GM21786 (cell line): ENCODE results near the gene SETBP1.
"Not testable (repeated sequence)": the region's sequence is repeated elsewhere in the genome, so short reads cannot be mapped to it uniquely, and the experiment has no call there.

Source experiments
- ATAC-seq: cut with Tn5 transposase; IDR thresholded peaks from one replicate; pipeline ENCODE4 v1.9.1; 2021; ENCODE audit not compliant: unreplicated experiment

SETBP1 gene

GRCh38 chr18:44786688-44787087 is 106.0 kb downstream of the SETBP1 start:
- peak; percentile 82 for ATAC-seq

GRCh38 chr18:44788334-44788733 is 107.6 kb downstream of the SETBP1 start:
- no peak for ATAC-seq

GRCh38 chr18:44789710-44790109 is 109.0 kb downstream of the SETBP1 start:
- ATAC-seq, result no peak

GRCh38 chr18:44790860-44791259 is 110.2 kb downstream of the SETBP1 start:
- ATAC-seq, result no peak

GRCh38 chr18:44791520-44791919 is 110.8 kb downstream of the SETBP1 start:
- ATAC-seq, result no peak

- no peak for ATAC-seq
These were observed 111.9 kb downstream of the SETBP1 start for GRCh38 chr18:44792456-44793061.

GRCh38 chr18:44793194-44793593 is 112.5 kb downstream of the SETBP1 start:
- ATAC-seq, result no peak

GRCh38 chr18:44793685-44794084 is 113.0 kb downstream of the SETBP1 start:
- ATAC-seq, result no peak

GRCh38 chr18:44795241-44795640 is 114.6 kb downstream of the SETBP1 start:
- ATAC-seq, result no peak

- no peak for ATAC-seq
These were observed 116.0 kb downstream of the SETBP1 start for GRCh38 chr18:44796429-44797428.

- no peak for ATAC-seq
These were observed 117.9 kb downstream of the SETBP1 start for GRCh38 chr18:44798433-44799048.

- peak; percentile 15 for ATAC-seq
These were observed 118.8 kb downstream of the SETBP1 start for GRCh38 chr18:44799382-44799906.

- peak; percentile 60 for ATAC-seq
These were observed 119.3 kb downstream of the SETBP1 start for GRCh38 chr18:44799907-44800421.

GRCh38 chr18:44800766-44801165 is 120.1 kb downstream of the SETBP1 start:
- not testable (repeated sequence) for ATAC-seq

GRCh38 chr18:44801781-44802180 is 121.1 kb downstream of the SETBP1 start:
- no peak for ATAC-seq

GRCh38 chr18:44802508-44802907 is 121.8 kb downstream of the SETBP1 start:
- ATAC-seq, result no peak

- ATAC-seq, result no peak
These were observed 122.4 kb downstream of the SETBP1 start for GRCh38 chr18:44803019-44803650.

GRCh38 chr18:44804033-44804432 is 123.3 kb downstream of the SETBP1 start:
- no peak for ATAC-seq

GRCh38 chr18:44805176-44805575 is 124.5 kb downstream of the SETBP1 start:
- no peak for ATAC-seq

GRCh38 chr18:44805643-44806042 is 125.0 kb downstream of the SETBP1 start:
- no peak for ATAC-seq

GRCh38 chr18:44807766-44808165 is 127.1 kb downstream of the SETBP1 start:
- no peak for ATAC-seq
